Tibial nerve (tissue), 4 donors: Measurements from ENCODE around the gene C2orf69. TPM values are rescaled to one million over a fixed set of nuclear protein-coding genes. Genes with fewer than 3 reads are reported as not detected.

Experiments
- DNase-seq, 2 donors: peaks; one replicate each; pipeline ENCODE4 v3.0.0-alpha.2; 2019; ENCODE audit warnings: low spot score in 2 of 2
- H3K27ac ChIP-seq, 4 donors: fragments of 200-600 bp; sonication (generic) in 3 of 4; one replicate each; pipeline ENCODE4 v1.5.1; 2017 to 2019; ENCODE audit warnings: mild to moderate bottlenecking in 1 of 4
- H3K27me3 ChIP-seq, 2 donors: fragments of 200-600 bp; sonication (generic) in 1 of 2; one replicate each; pipeline versions ENCODE4 v1.5.1 to v1.6.0; 2017 to 2019
- H3K36me3 ChIP-seq, 3 donors: fragments of 200-600 bp; sonication (generic); one replicate each; pipeline ENCODE4 v1.5.1; 2018 to 2019
- H3K4me1 ChIP-seq, 4 donors: fragments of 200-600 bp; sonication (generic) in 3 of 4; one replicate each; pipeline ENCODE4 v1.5.1; 2017 to 2019
- H3K4me3 ChIP-seq, 4 donors: fragments of 200-600 bp; sonication (generic) in 3 of 4; one replicate each; pipeline ENCODE4 v1.5.1; 2017 to 2019; ENCODE audit warnings: mild to moderate bottlenecking in 1 of 4, moderate library complexity in 1 of 4
- H3K9me3 ChIP-seq, 4 donors: fragments of 200-600 bp; sonication (generic) in 3 of 4; one replicate each; pipeline ENCODE4 v1.5.1; 2017 to 2019
- EP300 ChIP-seq, 2 donors: sonication (generic); formaldehyde crosslinking; IDR thresholded peaks; one replicate each; pipeline ENCODE4 v1.6.1; 2017; ENCODE audit warnings: antibody characterized with exemption in 2 of 2, mild to moderate bottlenecking in 1 of 2
- POLR2A ChIP-seq, 2 donors: fragments of 450-650 bp; IDR thresholded peaks; one replicate each; pipeline ENCODE4 v1.6.1; 2017; ENCODE audit warnings: antibody characterized with exemption in 2 of 2, mild to moderate bottlenecking in 2 of 2, moderate library complexity in 2 of 2
- WGBS, 2 donors: methylation state at CpG; one replicate each; pipeline ENCODE4 v1.1.5; 2018; 5-methylcytosine and 5-hydroxymethylcytosine counted together
- total RNA-seq, 4 donors: library from RNA; depleted of rRNA; stranded (reverse); fragments of >200 nt; gene quantifications; one replicate each; pipeline ENCODE4 v1.1.0, GENCODE V29; 2016
- TF ChIP-seq, protein P1 (sequence below), 5 experiments: fragments of 200-600 bp in 3 of 5; fragments of 450-650 bp in 2 of 5; sonication (generic) in 3 of 5; IDR thresholded peaks; one replicate each; pipeline ENCODE4 v1.5.1; 2016 to 2019; ENCODE audit warnings: antibody characterized with exemption in 5 of 5, mild to moderate bottlenecking in 3 of 5, moderate library complexity in 2 of 5

C2orf69 gene
- total RNA-seq, 4 donors from 2014 or later: 6.1 to 14.3 (median 9.3) TPM

DNA sequence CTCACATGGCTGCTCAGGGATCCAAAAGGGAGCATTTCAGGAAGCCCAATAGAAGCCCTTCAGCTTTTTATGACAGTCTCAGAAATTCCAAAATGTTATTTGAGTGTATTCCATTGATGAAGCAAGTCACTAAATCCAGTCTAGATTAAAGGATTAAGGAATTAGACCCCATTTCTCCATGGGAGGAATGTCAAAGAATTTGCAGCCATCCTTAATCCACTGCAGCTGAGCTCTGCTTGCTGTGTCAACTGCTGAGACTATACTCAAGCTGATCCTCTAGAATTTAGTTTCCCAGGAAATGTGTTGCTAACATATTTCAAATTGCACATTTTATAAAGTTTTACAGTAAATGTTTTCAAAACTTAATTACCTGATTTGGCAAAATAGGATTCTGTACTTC is 28.4 kb upstream of the C2orf69 start:
- Histone ChIP-seq H3K4me3 (no peak overlapping the region), H3K27me3 (no peaks in the 10 kb centered on the region), H3K36me3 (no peaks in the 10 kb centered on the region), H3K4me1 (no peaks in the 10 kb centered on the region), H3K9me3 (peaks cover 0 to 10% (median 0%) of the 10 kb centered on the region in 4 donors), H3K27ac (no peak overlapping the region)
- DNase-seq: no peak
- TF ChIP-seq, protein P1, sequence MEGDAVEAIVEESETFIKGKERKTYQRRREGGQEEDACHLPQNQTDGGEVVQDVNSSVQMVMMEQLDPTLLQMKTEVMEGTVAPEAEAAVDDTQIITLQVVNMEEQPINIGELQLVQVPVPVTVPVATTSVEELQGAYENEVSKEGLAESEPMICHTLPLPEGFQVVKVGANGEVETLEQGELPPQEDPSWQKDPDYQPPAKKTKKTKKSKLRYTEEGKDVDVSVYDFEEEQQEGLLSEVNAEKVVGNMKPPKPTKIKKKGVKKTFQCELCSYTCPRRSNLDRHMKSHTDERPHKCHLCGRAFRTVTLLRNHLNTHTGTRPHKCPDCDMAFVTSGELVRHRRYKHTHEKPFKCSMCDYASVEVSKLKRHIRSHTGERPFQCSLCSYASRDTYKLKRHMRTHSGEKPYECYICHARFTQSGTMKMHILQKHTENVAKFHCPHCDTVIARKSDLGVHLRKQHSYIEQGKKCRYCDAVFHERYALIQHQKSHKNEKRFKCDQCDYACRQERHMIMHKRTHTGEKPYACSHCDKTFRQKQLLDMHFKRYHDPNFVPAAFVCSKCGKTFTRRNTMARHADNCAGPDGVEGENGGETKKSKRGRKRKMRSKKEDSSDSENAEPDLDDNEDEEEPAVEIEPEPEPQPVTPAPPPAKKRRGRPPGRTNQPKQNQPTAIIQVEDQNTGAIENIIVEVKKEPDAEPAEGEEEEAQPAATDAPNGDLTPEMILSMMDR (IDR thresholded peaks at IDR 0.05): no peak
- TF ChIP-seq EP300 (IDR thresholded peaks at IDR 0.05) (no peak), POLR2A (IDR thresholded peaks at IDR 0.05) (no peak)

DNA sequence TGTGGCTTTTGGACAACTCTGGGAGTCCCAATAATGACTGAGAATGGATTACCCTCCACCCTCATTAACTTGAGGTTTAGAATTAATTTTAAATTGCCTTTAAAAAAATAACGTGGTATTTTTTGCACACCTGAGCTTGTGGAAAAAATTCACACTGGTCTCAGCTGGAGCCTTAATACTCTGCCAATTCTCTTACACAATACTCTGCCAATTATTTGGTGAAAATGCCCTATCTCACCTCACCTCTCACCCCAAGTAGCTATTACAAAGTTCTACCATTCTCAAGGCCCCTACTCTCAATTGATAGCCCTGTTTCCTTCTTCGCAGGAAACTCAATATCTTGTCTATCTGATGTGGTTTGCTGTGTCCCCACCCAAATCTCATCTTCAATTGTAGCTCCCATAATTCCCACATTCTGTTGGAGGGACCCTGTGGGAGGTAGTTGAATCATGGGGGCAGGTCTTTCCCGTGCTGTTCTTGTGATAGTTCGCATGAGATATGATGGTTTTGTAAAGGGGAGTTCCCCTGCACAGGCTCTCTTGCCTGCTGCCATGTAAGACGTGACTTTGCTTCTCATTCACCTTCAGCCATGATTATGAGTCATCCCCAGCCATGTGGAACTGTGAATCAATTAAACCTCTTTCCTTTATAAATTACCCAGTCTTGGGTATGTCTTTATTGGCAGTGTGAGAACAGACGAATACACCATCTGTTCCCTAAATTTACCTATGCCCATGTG is 27.4 kb upstream of the C2orf69 start:
- Histone ChIP-seq H3K36me3 (no peaks in the 10 kb centered on the region), H3K4me3 (no peak overlapping the region), H3K9me3 (peaks cover 0 to 2% (median 0%) of the 10 kb centered on the region in 4 donors), H3K4me1 (no peaks in the 10 kb centered on the region), H3K27me3 (no peaks in the 10 kb centered on the region), H3K27ac (no peak overlapping the region)
- DNase-seq: no peak
- 85 to 90% methylated on average over 6 of the region's 6 CpGs for WGBS, 2 donors
- TF ChIP-seq POLR2A (IDR thresholded peaks at IDR 0.05): no peak
- TF ChIP-seq, protein P1 (IDR thresholded peaks at IDR 0.05): no peak
- no peak for TF ChIP-seq EP300 (IDR thresholded peaks at IDR 0.05)

DNA sequence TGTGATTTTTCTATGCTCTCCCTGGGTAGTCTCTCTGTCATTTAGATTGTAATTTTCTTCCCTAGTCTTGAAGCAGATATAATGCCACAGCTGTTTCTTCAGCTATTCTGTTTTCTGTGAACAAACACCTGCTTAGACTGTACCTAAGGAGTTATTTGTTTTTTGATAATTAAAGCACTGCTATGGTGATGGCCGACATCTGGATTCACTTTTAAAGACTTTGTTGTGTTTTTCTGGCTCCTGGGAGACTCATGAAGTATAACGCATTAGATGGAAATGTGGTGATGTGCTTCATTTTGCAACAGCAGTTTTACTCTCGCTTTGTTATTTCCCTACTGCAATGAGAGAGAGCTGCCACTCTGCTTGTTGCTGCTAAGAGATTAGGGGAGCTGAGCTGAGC is 15.7 kb upstream of the C2orf69 start:
- H3K27me3 ChIP-seq: no peaks in the 10 kb centered on the region
- WGBS, 2 donors: 52 to 69% methylated on average over 3 of the region's 3 CpGs
- H3K4me1 ChIP-seq: no peaks in the 10 kb centered on the region
- H3K9me3 ChIP-seq: no peaks in the 10 kb centered on the region
- no peaks in the 10 kb centered on the region for H3K36me3 ChIP-seq
- TF ChIP-seq, protein P1 (IDR thresholded peaks at IDR 0.05): no peak
- TF ChIP-seq EP300 (IDR thresholded peaks at IDR 0.05) (no peak), POLR2A (IDR thresholded peaks at IDR 0.05) (no peak)
- H3K27ac ChIP-seq: no peak overlapping the region
- no peak overlapping the region for H3K4me3 ChIP-seq
- DNase-seq: no peak

DNA sequence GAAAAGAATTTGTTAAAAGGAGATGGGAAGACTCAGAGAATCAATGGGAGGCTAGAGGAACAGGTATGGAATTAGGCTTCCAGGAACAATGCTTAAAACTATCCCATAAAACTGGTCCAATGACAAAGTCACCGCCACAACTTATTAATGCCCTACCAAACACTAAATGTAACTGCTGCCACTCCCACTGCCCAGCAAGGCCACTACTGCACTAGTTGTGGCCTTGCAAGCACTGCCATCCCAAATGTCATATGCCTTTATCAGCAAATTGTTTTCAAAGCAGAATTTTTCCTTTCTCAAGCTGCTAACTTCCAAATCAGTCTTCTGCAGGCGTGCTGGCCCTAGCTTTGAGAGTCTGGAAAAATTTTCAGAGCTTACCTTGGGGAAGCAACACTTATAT is 14.5 kb upstream of the C2orf69 start:
- Histone ChIP-seq H3K27ac (no peak overlapping the region), H3K36me3 (no peaks in the 10 kb centered on the region), H3K9me3 (no peaks in the 10 kb centered on the region), H3K4me3 (no peak overlapping the region), H3K4me1 (no peaks in the 10 kb centered on the region), H3K27me3 (no peaks in the 10 kb centered on the region)
- no peak for DNase-seq
- no peak for TF ChIP-seq EP300 (IDR thresholded peaks at IDR 0.05)
- TF ChIP-seq, protein P1 (IDR thresholded peaks at IDR 0.05): no peak
- WGBS, 2 donors: 81 to 86% methylated on average over 2 of the region's 2 CpGs

DNA sequence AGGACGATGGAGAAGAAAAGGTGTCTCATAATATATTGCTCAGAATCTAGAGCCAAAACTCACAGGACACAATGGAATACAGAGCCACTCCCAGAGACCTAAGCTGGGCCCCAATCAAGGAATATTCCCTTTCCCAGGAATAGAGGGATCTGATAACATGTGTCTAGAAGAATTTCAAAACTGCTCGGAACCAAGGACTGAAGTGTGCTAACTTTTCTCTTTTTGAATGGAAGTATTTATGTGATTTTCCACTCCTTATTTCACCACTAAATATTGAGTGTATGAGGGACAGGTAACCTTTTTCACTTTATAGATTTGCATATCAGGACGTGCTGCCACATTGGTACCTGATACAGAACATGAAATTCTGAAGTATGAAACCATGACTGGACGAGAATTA is 9.2 kb upstream of the C2orf69 start:
- no peak for DNase-seq
- Histone ChIP-seq H3K4me3 (no peak overlapping the region), H3K9me3 (no peaks in the 10 kb centered on the region), H3K36me3 (no peaks in the 10 kb centered on the region), H3K4me1 (no peaks in the 10 kb centered on the region), H3K27ac (no peak overlapping the region), H3K27me3 (no peaks in the 10 kb centered on the region)
- 87 to 88% methylated on average over 4 of the region's 4 CpGs for WGBS, 2 donors
- no peak for TF ChIP-seq POLR2A (IDR thresholded peaks at IDR 0.05)
- no peak for TF ChIP-seq EP300 (IDR thresholded peaks at IDR 0.05)
- TF ChIP-seq, protein P1 (IDR thresholded peaks at IDR 0.05): no peak
